Left ventricle myocardium superior (tissue), 1 donor: Measurements from ENCODE around the gene VAX1. TPM values are rescaled to one million over a fixed set of nuclear protein-coding genes. Genes with fewer than 3 reads are reported as not detected.

Experiments used
- ATAC-seq: fragments of 200-7000 bp; cut with Tn5 transposase; one replicate; pipeline ENCODE4 v1.9.1; 2020; ENCODE audit warnings: mild to moderate bottlenecking, moderate library complexity
- DNase-seq: peaks from one replicate; pipeline ENCODE4 v3.0.0-alpha.2; 2020
- intact Hi-C: fragments of 100-400 bp; cut with micrococcal nuclease; formaldehyde crosslinking; loops from one replicate; pipeline ENCODE4 v1.11.0; 2022
- total RNA-seq: library from RNA; stranded (reverse); fragmentation: NEBNext Ultra II Directional; extraction: Animal tissue kit (Norgen Biotek cat#: 25700); gene quantifications from one replicate; pipeline ENCODE4 v1.2.1, GENCODE V29; 2021
- donor health status: DM: no; HTN: yes; CAD: no; lungs with severe emphysema.

The VAX1 gene
- total RNA-seq, 1 donor from 2014 or later: not detected

- ATAC-seq: peak; percentile 68
- DNase-seq: peak; percentile 54
- intact Hi-C loops: no loop called here
Measured at GRCh38 chr10:117165538-117166417, 27.7 kb upstream of the VAX1 start.

DNA sequence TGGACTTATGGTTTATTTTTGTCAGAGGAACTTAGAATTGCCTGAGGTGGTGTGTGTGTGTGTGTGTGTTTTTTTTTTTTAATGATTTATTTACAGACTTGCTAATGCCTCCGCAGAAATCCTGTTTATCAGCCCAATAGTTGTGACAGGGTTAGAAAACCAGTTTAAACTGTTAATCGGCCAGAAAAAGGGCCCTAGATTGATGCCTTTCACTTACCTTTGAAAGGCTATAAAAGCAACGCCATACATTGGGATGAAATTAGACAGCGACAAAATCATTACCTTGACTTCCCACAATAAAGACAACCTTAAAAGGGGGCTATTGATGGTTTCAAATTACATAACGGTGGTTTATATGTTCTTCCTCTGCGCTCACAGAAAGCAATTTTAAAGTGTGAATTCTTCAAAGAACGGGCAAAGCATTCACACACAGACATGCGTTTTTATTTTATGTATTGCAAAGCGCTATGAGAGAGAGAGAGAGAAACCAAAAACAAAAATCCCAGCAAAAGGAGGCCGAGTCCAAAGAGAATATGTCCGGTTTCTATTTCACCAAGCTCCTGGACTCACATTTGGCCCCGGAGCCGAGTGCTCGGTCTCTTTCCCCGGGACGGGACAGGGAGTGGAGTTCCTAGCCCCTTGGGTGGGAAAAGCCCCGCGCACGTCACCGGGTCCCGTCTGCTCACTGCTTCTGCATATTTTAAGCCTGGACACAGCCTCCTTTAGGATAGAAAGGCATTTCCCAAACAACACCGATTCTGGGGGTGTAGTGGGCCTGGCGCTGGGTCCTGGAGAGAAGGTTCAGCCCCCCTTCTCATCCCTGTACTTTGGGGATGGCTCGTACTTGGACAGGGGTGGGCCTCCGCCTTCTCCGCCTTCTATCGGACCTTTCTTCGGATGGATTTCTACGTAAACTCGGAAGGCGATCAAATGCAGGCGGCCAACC lies 26.8 kb upstream of the VAX1 start:
- intact Hi-C loops: no loop called here
- ATAC-seq: no peak
- no peak for DNase-seq

GRCh38 chr10:117163954-117164548 lies 26.0 kb upstream of the VAX1 start:
- intact Hi-C loops: no loop called here
- ATAC-seq: no peak
- DNase-seq: no peak

DNA sequence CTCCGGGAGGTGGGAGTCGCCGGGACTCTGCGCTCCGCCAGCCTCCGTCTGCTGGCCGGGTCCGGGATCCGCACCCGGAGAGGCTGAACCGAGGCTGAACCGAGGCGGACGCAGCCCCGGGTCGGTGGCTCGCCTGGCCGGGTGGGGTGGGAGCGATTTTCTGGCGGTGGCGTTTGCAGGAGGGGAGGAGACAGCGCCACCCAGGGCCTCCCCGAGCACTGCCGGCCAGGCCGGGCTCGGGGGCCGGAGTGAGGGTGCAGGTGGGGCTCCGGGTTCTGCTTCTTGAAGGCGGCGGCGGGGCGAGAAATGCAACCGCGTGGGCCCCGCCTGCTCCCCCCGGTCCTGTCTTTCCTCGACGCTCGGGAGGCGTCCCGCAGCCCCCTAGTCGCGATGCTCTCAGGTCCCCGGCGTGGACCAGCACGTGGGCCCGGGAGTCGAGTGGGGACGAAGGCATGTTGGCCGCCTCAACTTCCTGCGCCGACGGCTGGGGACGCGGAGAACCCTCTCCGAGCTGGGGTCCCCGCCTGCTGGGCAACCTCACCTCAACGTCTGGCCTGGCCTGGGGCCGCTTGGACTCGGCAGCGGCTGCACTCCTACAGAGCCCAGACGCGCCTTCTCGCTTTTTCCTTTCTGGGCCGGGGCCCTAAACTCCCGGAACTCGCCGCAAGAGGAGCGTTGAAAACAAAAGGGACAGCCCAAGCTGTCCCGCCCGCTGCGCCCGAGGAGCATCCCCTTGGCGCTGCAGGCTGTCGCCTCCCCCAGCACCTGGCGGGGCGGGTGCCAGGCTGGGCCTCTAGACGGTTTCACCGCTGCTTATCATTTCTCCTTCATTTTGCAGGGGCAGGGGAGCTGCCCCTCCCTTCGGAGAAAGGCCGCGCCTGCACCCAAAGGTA lies 25.2 kb upstream of the VAX1 start:
- intact Hi-C loops: no loop called here
- no peak for DNase-seq

GRCh38 chr10:117162093-117163060 lies 24.3 kb upstream of the VAX1 start:
- DNase-seq (no peak), ATAC-seq (no peak)
- intact Hi-C loops: no loop called here

More for the DNA sequence above, 25.2 kb upstream of the VAX1 start:
- no peak for ATAC-seq

- intact Hi-C loops: no loop called here
- no peak for ATAC-seq
- DNase-seq: no peak
Measured at GRCh38 chr10:117161386-117162033, 23.4 kb upstream of the VAX1 start.

DNA sequence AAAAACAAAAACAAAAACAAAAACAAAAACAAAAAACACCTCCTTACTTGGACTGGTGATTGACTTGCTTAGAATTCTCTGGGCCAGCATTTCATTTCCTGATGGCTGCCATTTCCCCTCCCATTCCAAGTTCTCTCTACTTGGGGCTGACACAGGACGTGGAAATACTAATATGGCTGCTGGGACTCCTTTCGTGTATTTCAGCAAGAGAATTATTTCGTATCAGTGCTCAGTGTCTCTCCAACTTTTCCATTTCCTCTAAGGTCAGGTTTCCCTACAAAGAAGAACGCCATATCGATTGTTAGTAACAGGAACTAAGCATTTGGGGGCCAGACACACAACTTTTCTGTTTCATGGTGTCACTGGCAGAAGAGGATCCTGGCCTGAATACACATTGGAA lies 22.5 kb upstream of the VAX1 start:
- intact Hi-C loops: no loop called here
- DNase-seq: no peak
- ATAC-seq: no peak

DNA sequence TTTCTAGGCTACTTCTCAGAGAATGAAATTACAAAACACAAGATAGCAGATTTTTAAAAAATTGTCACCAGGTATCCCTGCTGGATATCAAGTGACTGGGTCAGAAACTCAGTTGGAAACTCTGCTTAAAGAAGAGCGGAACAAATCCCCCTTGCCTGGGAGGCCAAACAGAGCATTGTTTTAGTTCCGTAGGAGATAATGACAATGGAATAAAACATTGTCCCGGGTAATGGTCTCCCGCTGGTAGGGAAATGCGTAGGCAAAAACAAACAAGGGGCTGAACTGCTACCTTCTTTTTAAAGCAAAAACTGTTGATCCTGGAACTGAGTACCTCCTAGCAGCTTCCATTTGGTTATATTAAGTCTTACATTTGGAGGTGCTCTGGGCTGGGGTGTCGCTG lies 21.3 kb upstream of the VAX1 start:
- DNase-seq: no peak
- intact Hi-C loops: no loop called here
- no peak for ATAC-seq

DNA sequence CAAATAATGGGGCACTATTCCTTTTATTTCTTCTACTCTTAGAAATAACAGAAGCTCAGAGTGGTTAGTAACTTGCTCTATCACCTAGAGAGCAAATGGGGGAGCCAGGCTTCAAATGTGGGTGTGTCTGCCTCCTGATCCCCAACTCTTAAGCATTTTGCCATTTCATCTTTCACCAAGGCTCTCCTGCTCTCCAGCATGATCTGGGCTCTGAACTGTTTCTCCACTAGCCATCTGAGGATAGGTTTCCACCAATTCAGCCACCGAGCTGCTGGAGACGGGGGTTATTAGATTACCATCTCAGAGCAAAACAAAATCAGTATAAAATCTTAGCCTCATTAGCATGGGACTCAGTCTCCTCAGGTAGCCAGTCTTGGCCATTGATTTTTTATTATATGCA lies 20.2 kb upstream of the VAX1 start:
- intact Hi-C loops: no loop called here
- DNase-seq (no peak), ATAC-seq (no peak)

- DNase-seq (no peak), ATAC-seq (no peak)
- intact Hi-C loops: no loop called here
Measured at GRCh38 chr10:117152668-117153067, 14.6 kb upstream of the VAX1 start.

DNA sequence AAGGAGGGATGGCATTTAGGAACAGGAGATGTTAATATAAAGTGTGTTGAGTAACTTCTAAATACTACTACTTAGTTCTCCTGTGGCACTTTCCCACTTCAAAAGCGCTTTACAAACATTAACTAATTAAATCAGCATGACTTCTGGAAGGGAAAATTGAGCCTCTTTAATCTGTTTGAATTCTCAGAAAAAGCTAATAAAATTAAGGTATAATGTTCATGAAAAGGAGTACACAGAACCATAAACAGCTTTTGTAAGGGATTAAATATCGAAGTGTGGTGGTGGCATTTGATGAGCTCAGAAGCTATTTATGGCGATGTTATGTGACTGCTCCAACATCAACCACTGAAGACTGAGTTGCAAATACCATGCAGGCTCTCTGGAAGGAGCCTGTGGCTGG lies 10.2 kb upstream of the VAX1 start:
- ATAC-seq: no peak
- no peak for DNase-seq
- intact Hi-C loops: no loop called here

DNA sequence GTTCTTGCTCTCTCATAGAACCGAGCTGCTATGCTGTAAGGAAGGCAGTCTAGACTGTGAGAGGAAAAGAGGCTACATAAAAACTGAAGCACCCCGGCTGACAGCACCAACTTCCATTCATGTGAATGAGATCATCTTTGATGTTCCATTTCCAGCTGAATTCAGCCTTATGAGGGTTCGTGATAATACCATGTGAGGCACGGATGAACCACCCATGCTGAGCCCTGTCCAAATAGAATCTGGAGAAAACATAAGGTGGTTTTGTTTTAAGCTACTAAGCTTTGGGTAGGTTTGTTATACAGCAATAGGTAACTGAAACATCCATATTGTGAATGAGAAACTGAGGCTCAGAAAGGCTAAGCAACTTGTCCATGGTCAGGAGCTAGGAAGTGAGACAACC lies 6.9 kb upstream of the VAX1 start:
- intact Hi-C loops: no loop called here
- ATAC-seq (no peak), DNase-seq (no peak)

DNA sequence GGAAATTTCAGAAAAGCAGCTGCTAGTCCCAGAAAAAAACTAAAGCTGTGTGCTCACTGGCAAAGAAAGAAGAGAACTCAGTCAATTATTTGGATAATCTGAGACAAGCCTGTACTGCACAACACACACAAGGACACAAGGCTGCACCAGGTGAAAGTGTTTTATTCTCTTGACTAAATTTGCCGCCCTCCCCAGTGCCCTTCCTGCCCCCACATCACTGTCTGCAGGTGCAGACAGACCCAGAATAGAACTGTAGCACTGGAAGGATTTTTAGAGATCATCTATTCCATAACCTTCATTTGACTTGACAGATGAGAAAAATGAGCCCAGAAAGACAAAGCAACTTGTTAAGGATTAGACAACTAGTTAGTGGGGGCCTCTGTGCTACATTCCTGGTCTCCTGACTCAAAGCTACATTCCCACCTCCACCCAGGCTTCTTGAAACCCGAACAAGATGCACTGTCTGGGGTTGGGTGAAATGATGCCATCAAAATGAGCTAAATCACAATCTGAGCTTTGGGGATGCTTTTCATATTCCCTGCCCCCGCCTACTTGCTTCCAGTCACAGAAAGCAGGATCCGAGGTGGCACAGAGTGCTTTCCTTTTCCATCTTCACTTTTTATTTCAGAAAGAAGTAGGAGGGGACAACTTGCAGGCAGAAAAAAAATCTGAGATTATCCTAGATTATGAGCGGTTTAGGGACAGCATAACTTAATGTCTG lies 5.2 kb upstream of the VAX1 start:
- DNase-seq (no peak), ATAC-seq (no peak)
- intact Hi-C loops: no loop called here

- intact Hi-C loops: no loop called here
- ATAC-seq: no peak
- no peak for DNase-seq
Measured at GRCh38 chr10:117140525-117140902, 2.4 kb upstream of the VAX1 start.

- no peak for ATAC-seq
- DNase-seq: no peak
- intact Hi-C loops: no loop called here
Measured at GRCh38 chr10:117139581-117140524, 1.8 kb upstream of the VAX1 start.
